OCI-LY3 (cell line): ENCODE data around the gene ISG20L2.

Experiments
- EZH2phosphoT487 ChIP-seq: fragments of 200-600 bp; shearing (Covaris generic); IDR thresholded peaks from 2 replicates; pipeline ENCODE4 v1.6.1; 2018; ENCODE audit warnings: antibody characterized with exemption, mixed run types, low read depth
- TF ChIP-seq, protein P1 (sequence below): fragments of 200-600, 300-600 bp; sonication (generic); IDR thresholded peaks from 2 replicates; pipeline ENCODE4 v1.5.1; 2014; ENCODE audit warnings: antibody characterized with exemption, low read length, low read depth

DNA sequence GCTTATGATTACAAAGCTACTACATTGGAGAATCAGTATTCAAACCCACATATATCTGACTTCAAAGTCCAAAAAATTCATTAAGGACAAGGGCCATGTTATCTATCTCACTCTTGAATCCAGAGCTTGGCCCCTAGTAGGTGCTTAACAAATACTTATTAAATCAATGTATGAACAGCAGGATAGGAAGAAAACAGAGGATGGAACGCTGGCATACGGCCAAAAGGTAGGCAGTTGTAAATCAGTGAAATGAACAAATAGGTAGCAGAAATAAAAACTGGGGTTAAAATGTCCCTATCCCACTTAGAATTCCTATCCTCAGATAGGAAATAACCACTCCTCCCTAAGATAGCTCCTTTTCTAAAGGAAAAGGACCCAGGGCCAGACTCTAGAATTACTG lies 10.3 kb upstream of the ISG20L2 start:
- TF ChIP-seq, protein P1, sequence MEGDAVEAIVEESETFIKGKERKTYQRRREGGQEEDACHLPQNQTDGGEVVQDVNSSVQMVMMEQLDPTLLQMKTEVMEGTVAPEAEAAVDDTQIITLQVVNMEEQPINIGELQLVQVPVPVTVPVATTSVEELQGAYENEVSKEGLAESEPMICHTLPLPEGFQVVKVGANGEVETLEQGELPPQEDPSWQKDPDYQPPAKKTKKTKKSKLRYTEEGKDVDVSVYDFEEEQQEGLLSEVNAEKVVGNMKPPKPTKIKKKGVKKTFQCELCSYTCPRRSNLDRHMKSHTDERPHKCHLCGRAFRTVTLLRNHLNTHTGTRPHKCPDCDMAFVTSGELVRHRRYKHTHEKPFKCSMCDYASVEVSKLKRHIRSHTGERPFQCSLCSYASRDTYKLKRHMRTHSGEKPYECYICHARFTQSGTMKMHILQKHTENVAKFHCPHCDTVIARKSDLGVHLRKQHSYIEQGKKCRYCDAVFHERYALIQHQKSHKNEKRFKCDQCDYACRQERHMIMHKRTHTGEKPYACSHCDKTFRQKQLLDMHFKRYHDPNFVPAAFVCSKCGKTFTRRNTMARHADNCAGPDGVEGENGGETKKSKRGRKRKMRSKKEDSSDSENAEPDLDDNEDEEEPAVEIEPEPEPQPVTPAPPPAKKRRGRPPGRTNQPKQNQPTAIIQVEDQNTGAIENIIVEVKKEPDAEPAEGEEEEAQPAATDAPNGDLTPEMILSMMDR, result no peak
- TF ChIP-seq EZH2phosphoT487, result no peak
